CD14-positive monocyte (primary cell): ENCODE results near the gene CTNNA2. TPM values are rescaled to one million over a fixed set of nuclear protein-coding genes. Genes with fewer than 3 reads are reported as not detected.

Experiments used
- DNase-seq, 3 donors: peaks; one replicate each; pipeline ENCODE4 v3.0.0-alpha.2; 2011 to 2022
- H2AFZ ChIP-seq: 2 replicates; pipeline ENCODE4 v1.6.0; 2012; ENCODE audit warnings: mild to moderate bottlenecking, low read depth, low read length, inconsistent platforms; ENCODE audit not compliant: insufficient read depth, poor library complexity, severe bottlenecking
- H3K27ac ChIP-seq, 2 donors: 1 replicate in 1 of 2; 2 replicates in 1 of 2; pipeline ENCODE4 v1.5.1; 2012 to 2013; ENCODE audit warnings: low read length in 2 of 2, control low read depth in 1 of 2, inconsistent platforms in 1 of 2, low read depth in 1 of 2, mild to moderate bottlenecking in 1 of 2
- H3K27me3 ChIP-seq, 2 donors: one replicate each; pipeline versions ENCODE4 v1.6.0 to v1.6.1; 2011 to 2013; ENCODE audit warnings: low read length in 2 of 2; ENCODE audit not compliant: control insufficient read depth in 2 of 2, insufficient read depth in 2 of 2
- H3K36me3 ChIP-seq, 2 donors: replicated peaks in 1 of 2; 1 replicate in 1 of 2; 2 replicates in 1 of 2; pipeline versions ENCODE4 v1.5.1 to v1.6.1; 2012 to 2013; ENCODE audit warnings: low read length in 2 of 2, control low read depth in 1 of 2, inconsistent platforms in 1 of 2, mild to moderate bottlenecking in 1 of 2; ENCODE audit not compliant: insufficient read depth in 2 of 2, control insufficient read depth in 1 of 2
- H3K4me1 ChIP-seq, 2 donors: 1 replicate in 1 of 2; 2 replicates in 1 of 2; pipeline versions ENCODE4 v1.5.1 to v1.6.1; 2012 to 2013; ENCODE audit warnings: low read length in 2 of 2, control low read depth in 1 of 2, inconsistent platforms in 1 of 2, mild to moderate bottlenecking in 1 of 2, moderate library complexity in 1 of 2; ENCODE audit not compliant: insufficient read depth in 2 of 2, control insufficient read depth in 1 of 2
- H3K4me2 ChIP-seq: replicated peaks from 2 replicates; pipeline ENCODE3; 2012; ENCODE audit warnings: low read length, moderate library complexity, mild to moderate bottlenecking; ENCODE audit not compliant: poor library complexity, severe bottlenecking; ENCODE audit errors: extremely low read depth
- H3K4me3 ChIP-seq, 3 experiments: fragments of 200-600 bp in 1 of 3; sonication (generic) in 1 of 3; replicated peaks in 1 of 3; 1 replicate in 2 of 3; 2 replicates in 1 of 3; pipeline ENCODE4 v1.5.1; 2011 to 2013; ENCODE audit warnings: low read length in 3 of 3, mild to moderate bottlenecking in 3 of 3, control low read depth in 2 of 3, low read depth in 2 of 3, inconsistent platforms in 1 of 3, moderate library complexity in 1 of 3
- H3K79me2 ChIP-seq: 2 replicates; pipeline ENCODE4 v1.6.0; 2012; ENCODE audit warnings: mild to moderate bottlenecking, control low read depth, inconsistent platforms, low read length, moderate library complexity; ENCODE audit not compliant: insufficient read depth
- H3K9ac ChIP-seq: 2 replicates; pipeline ENCODE4 v1.6.0; 2017; ENCODE audit warnings: low read length, mild to moderate bottlenecking; ENCODE audit not compliant: insufficient read depth, poor library complexity, severe bottlenecking
- H3K9me3 ChIP-seq, 2 donors: replicated peaks in 1 of 2; 1 replicate in 1 of 2; 2 replicates in 1 of 2; pipeline versions ENCODE4 v1.5.1 to v1.6.1; 2012 to 2013; ENCODE audit warnings: low read length in 2 of 2, control low read depth in 1 of 2; ENCODE audit not compliant: control insufficient read depth in 1 of 2, insufficient read depth in 1 of 2
- H4K20me1 ChIP-seq: 2 replicates; pipeline ENCODE4 v1.6.0; 2012; ENCODE audit warnings: mild to moderate bottlenecking, low read length, control low read depth, moderate library complexity; ENCODE audit not compliant: insufficient read depth
- H3K27ac Mint-ChIP-seq, 7 donors: one replicate each; pipeline ENCODE4 v1.8.0; 2020; ENCODE audit warnings: mild to moderate bottlenecking in 7 of 7, mixed read lengths in 7 of 7, moderate library complexity in 6 of 7, inconsistent platforms in 2 of 7
- H3K27me3 Mint-ChIP-seq, 3 donors: one replicate each; pipeline ENCODE4 v1.8.0; 2021 to 2022; ENCODE audit warnings: low read depth in 3 of 3, mild to moderate bottlenecking in 3 of 3, mixed read lengths in 3 of 3, moderate library complexity in 3 of 3, inconsistent platforms in 1 of 3
- H3K36me3 Mint-ChIP-seq, 2 donors: one replicate each; pipeline ENCODE4 v1.8.0; 2020; ENCODE audit warnings: mixed read lengths in 2 of 2, inconsistent platforms in 1 of 2, mild to moderate bottlenecking in 1 of 2
- H3K4me1 Mint-ChIP-seq: one replicate; pipeline ENCODE4 v1.8.0; 2020; ENCODE audit warnings: mild to moderate bottlenecking, mixed read lengths
- H3K4me3 Mint-ChIP-seq, 2 donors: one replicate each; pipeline ENCODE4 v1.8.0; 2020; ENCODE audit warnings: mild to moderate bottlenecking in 2 of 2, mixed read lengths in 2 of 2, moderate library complexity in 1 of 2
- H3K9me3 Mint-ChIP-seq, 7 donors: one replicate each; pipeline ENCODE4 v1.8.0; 2020 to 2022; ENCODE audit warnings: mixed read lengths in 7 of 7, mild to moderate bottlenecking in 6 of 7, moderate library complexity in 6 of 7, inconsistent platforms in 2 of 7
- WGBS: methylation state at CpG from one replicate; pipeline ENCODE4 v1.1.5; 2013; ENCODE audit warnings: missing lambda C conversion rate; ENCODE audit not compliant: insufficient coverage; 5-methylcytosine and 5-hydroxymethylcytosine counted together
- intact Hi-C, 2 donors: fragments of 100-400 bp; cut with micrococcal nuclease; formaldehyde crosslinking; loops; one replicate each; pipeline versions ENCODE4 v1.15.0 to v1.15.1; 2023
- polyA plus RNA-seq, 3 donors: library from polyadenylated mRNA; depleted of rRNA in 1 of 3; unstranded in 2 of 3; stranded (reverse) in 1 of 3; fragments of 300-500 nt in 2 of 3; fragments of >200 nt in 1 of 3; fragmentation: Illumina TruSeq in 2 of 3; gene quantifications; 1 replicate in 2 of 3; 2 replicates in 1 of 3; pipeline ENCODE4 v1.2.3, GENCODE V29; 2012 to 2021
- TF ChIP-seq, protein P1 (sequence below): fragments of 200-600 bp; IDR thresholded peaks from one replicate; pipeline ENCODE4 v1.8.0; 2022; ENCODE audit warnings: antibody characterized with exemption, mild to moderate bottlenecking

The CTNNA2 gene
- polyA plus RNA-seq, 3 donors = not detected

DNA sequence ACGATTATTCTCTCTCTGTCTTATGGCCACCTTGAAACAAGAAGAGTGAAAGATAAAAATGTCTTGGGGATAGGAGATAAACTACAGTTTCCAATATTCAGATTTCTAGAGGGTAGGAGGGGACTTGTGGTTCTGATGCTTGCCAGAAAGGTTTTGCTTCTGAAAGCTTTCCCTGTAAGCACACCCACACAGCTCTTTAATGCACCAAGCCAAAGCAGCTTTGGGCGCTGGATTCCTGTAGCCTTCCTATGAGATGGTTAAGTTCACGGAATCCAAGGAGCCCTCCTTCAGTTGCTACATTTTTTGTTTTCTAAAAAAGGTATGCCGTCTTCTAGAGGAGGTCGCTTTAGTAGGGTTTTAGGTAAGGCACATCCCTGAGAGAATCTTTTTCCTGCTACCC, 786.8 kb downstream of the CTNNA2 start:
- H3K27ac ChIP-seq = no peak overlapping the region
- no peaks in the 10 kb centered on the region for H3K4me1 ChIP-seq
- no peak for DNase-seq
- WGBS = no CpG with 5 or more reads among the region's 5 CpGs
- Mint-ChIP-seq H3K36me3 (peaks cover 0 to 3% of the 10 kb centered on the region in 2 donors), H3K27me3 (peaks cover 37 to 48% (median 47%) of the 10 kb centered on the region in 3 donors), H3K4me1 (no peaks in the 10 kb centered on the region), H3K27ac (no peak overlapping the region), H3K4me3 (no peak overlapping the region), H3K9me3 (peaks cover 0 to 12% (median 7%) of the 10 kb centered on the region in 7 donors)
- intact Hi-C loops = no loop called here
- H4K20me1 ChIP-seq = no peaks in the 10 kb centered on the region
- H3K9ac ChIP-seq = no peak overlapping the region
- no peaks in the 10 kb centered on the region for H3K36me3 ChIP-seq
- H3K27me3 ChIP-seq = peaks cover 29 to 39% of the 10 kb centered on the region in 2 donors
- H3K4me2 ChIP-seq = no peak overlapping the region
- no peak overlapping the region for H2AFZ ChIP-seq
- H3K9me3 ChIP-seq = peaks cover 0 to 7% of the 10 kb centered on the region in 2 donors
- TF ChIP-seq, protein P1, sequence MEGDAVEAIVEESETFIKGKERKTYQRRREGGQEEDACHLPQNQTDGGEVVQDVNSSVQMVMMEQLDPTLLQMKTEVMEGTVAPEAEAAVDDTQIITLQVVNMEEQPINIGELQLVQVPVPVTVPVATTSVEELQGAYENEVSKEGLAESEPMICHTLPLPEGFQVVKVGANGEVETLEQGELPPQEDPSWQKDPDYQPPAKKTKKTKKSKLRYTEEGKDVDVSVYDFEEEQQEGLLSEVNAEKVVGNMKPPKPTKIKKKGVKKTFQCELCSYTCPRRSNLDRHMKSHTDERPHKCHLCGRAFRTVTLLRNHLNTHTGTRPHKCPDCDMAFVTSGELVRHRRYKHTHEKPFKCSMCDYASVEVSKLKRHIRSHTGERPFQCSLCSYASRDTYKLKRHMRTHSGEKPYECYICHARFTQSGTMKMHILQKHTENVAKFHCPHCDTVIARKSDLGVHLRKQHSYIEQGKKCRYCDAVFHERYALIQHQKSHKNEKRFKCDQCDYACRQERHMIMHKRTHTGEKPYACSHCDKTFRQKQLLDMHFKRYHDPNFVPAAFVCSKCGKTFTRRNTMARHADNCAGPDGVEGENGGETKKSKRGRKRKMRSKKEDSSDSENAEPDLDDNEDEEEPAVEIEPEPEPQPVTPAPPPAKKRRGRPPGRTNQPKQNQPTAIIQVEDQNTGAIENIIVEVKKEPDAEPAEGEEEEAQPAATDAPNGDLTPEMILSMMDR = no peak
- H3K79me2 ChIP-seq = no peaks in the 10 kb centered on the region
- no peak overlapping the region for H3K4me3 ChIP-seq

DNA sequence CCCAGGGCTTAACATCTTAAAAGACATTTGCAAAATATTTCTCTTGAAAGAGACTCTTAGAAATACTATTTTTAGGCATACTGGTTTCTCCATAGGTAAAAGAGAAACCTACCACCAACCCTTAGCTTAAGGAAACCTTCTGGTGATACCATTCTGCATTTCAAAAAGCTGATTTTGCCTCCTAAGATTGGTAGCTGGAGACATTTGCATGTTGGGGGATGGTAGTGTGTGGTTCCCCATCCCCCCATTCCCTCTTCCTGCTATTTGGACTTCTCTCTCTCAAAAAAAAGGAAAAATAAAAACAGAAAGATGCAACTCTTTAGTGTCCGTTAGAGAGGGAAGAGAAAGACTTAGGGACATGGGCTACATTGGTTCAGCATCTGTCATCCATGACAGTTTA, 787.5 kb downstream of the CTNNA2 start:
- Histone ChIP-seq H4K20me1 (no peaks in the 10 kb centered on the region), H3K9ac (no peak overlapping the region), H3K27me3 (peaks cover 36 to 46% of the 10 kb centered on the region in 2 donors), H3K4me3 (no peak overlapping the region), H3K4me2 (no peak overlapping the region), H2AFZ (no peak overlapping the region), H3K9me3 (peaks cover 0 to 7% of the 10 kb centered on the region in 2 donors), H3K27ac (no peak overlapping the region), H3K36me3 (no peaks in the 10 kb centered on the region), H3K79me2 (no peaks in the 10 kb centered on the region), H3K4me1 (no peaks in the 10 kb centered on the region)
- Mint-ChIP-seq H3K27ac (no peak overlapping the region), H3K36me3 (peaks cover 0 to 3% of the 10 kb centered on the region in 2 donors), H3K27me3 (peaks cover 44 to 55% (median 54%) of the 10 kb centered on the region in 3 donors), H3K4me3 (no peak overlapping the region), H3K9me3 (peaks cover 0 to 9% (median 7%) of the 10 kb centered on the region in 7 donors), H3K4me1 (no peaks in the 10 kb centered on the region)
- no CpG with 5 or more reads among the region's 1 CpG for WGBS
- intact Hi-C loops = no loop called here
- TF ChIP-seq, protein P1 = no peak
- no peak for DNase-seq
